ENCODE measurements around the gene GH1.
"Not testable (repeated sequence)": the region's sequence is repeated elsewhere in the genome, so short reads cannot be mapped to it uniquely, and the experiment has no call there.

The GH1 gene

GRCh38 chr17:63918789-63919305 is at the start of gene GH1:
Gene GH1, minus strand, starts transcription at chr17:63918839. Its CDS starts 63 bp downstream, at chr17:63918776.
- H3K9ac ChIP-seq = 0 out of 22 replicates have a peak within 1 kb of the TSS, but pooled peaks of 1 of the 11 experiments have one; percentile 5
- H3K4me3 ChIP-seq; H3K9me3 ChIP-seq (replicated peaks in 1 of 11); H3K27me3 ChIP-seq; H3K36me3 ChIP-seq; H4K20me1 ChIP-seq; H3K27ac ChIP-seq: not testable (repeated sequence)
- H3K4me2 ChIP-seq = peak within 1 kb of the TSS in 10 of 11 experiments; percentile 28 to 60 (median 50); a peak in 18 of 22 replicates
- H3K4me1 ChIP-seq = peaks cover 27 to 83% (median 64%) of the 10 kb centered on the region in 10 experiments

- no peaks in the 10 kb centered on the region for H3K36me3 ChIP-seq
- H4K20me1 ChIP-seq = no peaks in the 10 kb centered on the region
- TF ChIP-seq Cebpa-rat (IDR thresholded peaks at IDR 0.05) = no peak
- no peak overlapping the region for H3K27ac ChIP-seq
- peaks cover 0 to 9% (median 7%) of the 10 kb centered on the region in 10 experiments; a peak in 13 of 20 replicates for H3K4me1 ChIP-seq
- no peak overlapping the region for H3K4me2 ChIP-seq
- no peaks in the 10 kb centered on the region for H3K9me3 ChIP-seq (replicated peaks in 1 of 11)
- no peak overlapping the region for H3K4me3 ChIP-seq
- no peak overlapping the region for H3K9ac ChIP-seq
- H3K27me3 ChIP-seq = no peaks in the 10 kb centered on the region
Observed at GRCh38 chr17:63967953-63968352, 49.3 kb upstream of the GH1 start.

GRCh38 chr17:63966646-63967264 is 48.1 kb upstream of the GH1 start:
- H3K36me3 ChIP-seq = no peaks in the 10 kb centered on the region
- no peaks in the 10 kb centered on the region for H3K9me3 ChIP-seq (replicated peaks in 1 of 11)
- TF ChIP-seq Cebpa-rat (IDR thresholded peaks at IDR 0.05) = no peak
- H3K27me3 ChIP-seq = no peaks in the 10 kb centered on the region
- no peak overlapping the region for H3K9ac ChIP-seq
- H3K4me2 ChIP-seq = peak overlapping the region in 5 of 11 experiments; percentile 17 to 28 (median 24); a peak in 5 of 22 replicates
- H3K4me1 ChIP-seq = peaks cover 0 to 18% (median 7%) of the 10 kb centered on the region in 10 experiments; a peak in 13 of 20 replicates
- H3K4me3 ChIP-seq = no peak overlapping the region
- no peaks in the 10 kb centered on the region for H4K20me1 ChIP-seq
- H3K27ac ChIP-seq = no peak overlapping the region

GRCh38 chr17:63963123-63963522 is 44.5 kb upstream of the GH1 start:
- H3K4me2 ChIP-seq = no peak overlapping the region
- no peaks in the 10 kb centered on the region for H3K27me3 ChIP-seq
- no peak overlapping the region for H3K4me3 ChIP-seq
- no peak for TF ChIP-seq Cebpa-rat (IDR thresholded peaks at IDR 0.05)
- H3K36me3 ChIP-seq = no peaks in the 10 kb centered on the region
- H4K20me1 ChIP-seq = no peaks in the 10 kb centered on the region
- peaks cover 8 to 39% (median 27%) of the 10 kb centered on the region in 10 experiments; a peak in 19 of 20 replicates for H3K4me1 ChIP-seq
- H3K27ac ChIP-seq = no peak overlapping the region
- no peaks in the 10 kb centered on the region for H3K9me3 ChIP-seq (replicated peaks in 1 of 11)
- no peak overlapping the region for H3K9ac ChIP-seq

GRCh38 chr17:63962298-63962744 is 43.7 kb upstream of the GH1 start:
- no peak for TF ChIP-seq Cebpa-rat (IDR thresholded peaks at IDR 0.05)
- Histone ChIP-seq H3K4me2 (no peak overlapping the region), H3K4me1 (peaks cover 8 to 39% (median 27%) of the 10 kb centered on the region in 10 experiments; a peak in 19 of 20 replicates), H3K36me3 (no peaks in the 10 kb centered on the region), H3K9ac (no peak overlapping the region), H3K27ac (no peak overlapping the region), H3K9me3 (replicated peaks in 1 of 11) (no peaks in the 10 kb centered on the region), H3K4me3 (no peak overlapping the region), H4K20me1 (no peaks in the 10 kb centered on the region), H3K27me3 (no peaks in the 10 kb centered on the region)

- peak in 2 of 11 experiments; percentile 51 to 70; a peak in 2 of 22 replicates for TF ChIP-seq Cebpa-rat (IDR thresholded peaks at IDR 0.05)
- Histone ChIP-seq H3K4me3 (peak overlapping the region in 2 of 10 experiments; percentile 15 to 23; a peak in 1 of 20 replicates), H3K27me3 (no peaks in the 10 kb centered on the region), H3K9me3 (replicated peaks in 1 of 11) (no peaks in the 10 kb centered on the region), H3K27ac (peak overlapping the region in 4 of 11 experiments; percentile 14 to 43 (median 35); a peak in 5 of 22 replicates), H3K9ac (peak overlapping the region in 2 of 11 experiments; percentile 1 to 8; a peak in 1 of 22 replicates), H4K20me1 (no peaks in the 10 kb centered on the region), H3K4me1 (peaks cover 8 to 36% (median 25%) of the 10 kb centered on the region in 10 experiments; a peak in 19 of 20 replicates), H3K4me2 (peak overlapping the region; percentile 22 to 73 (median 65); a peak in 20 of 22 replicates), H3K36me3 (no peaks in the 10 kb centered on the region)
Observed at GRCh38 chr17:63961355-63962212, 42.9 kb upstream of the GH1 start.

- H3K4me2 ChIP-seq = peak overlapping the region in 10 of 11 experiments; percentile 17 to 71 (median 60); a peak in 19 of 22 replicates
- peaks cover 8 to 41% (median 20%) of the 10 kb centered on the region in 10 experiments; a peak in 19 of 20 replicates for H3K4me1 ChIP-seq
- no peak for TF ChIP-seq Cebpa-rat (IDR thresholded peaks at IDR 0.05)
- H3K36me3 ChIP-seq = no peaks in the 10 kb centered on the region
- peak overlapping the region in 2 of 11 experiments; percentile 22 to 29; a peak in 2 of 22 replicates for H3K9ac ChIP-seq
- H3K27me3 ChIP-seq = no peaks in the 10 kb centered on the region
- no peaks in the 10 kb centered on the region for H3K9me3 ChIP-seq (replicated peaks in 1 of 11)
- H4K20me1 ChIP-seq = no peaks in the 10 kb centered on the region
- peak overlapping the region in 2 of 11 experiments; percentile 25 to 32; a peak in 2 of 22 replicates for H3K27ac ChIP-seq
- no peak overlapping the region for H3K4me3 ChIP-seq
Observed at GRCh38 chr17:63960430-63960829, 41.8 kb upstream of the GH1 start.

GRCh38 chr17:63960006-63960405 is 41.4 kb upstream of the GH1 start:
- H3K4me1 ChIP-seq = peaks cover 8 to 45% (median 21%) of the 10 kb centered on the region in 10 experiments; a peak in 19 of 20 replicates
- H3K4me2 ChIP-seq = peak overlapping the region in 10 of 11 experiments; percentile 17 to 71 (median 60); a peak in 18 of 22 replicates
- peak overlapping the region in 1 of 11 experiments; percentile 22; a peak in 2 of 22 replicates for H3K9ac ChIP-seq
- H3K27ac ChIP-seq = 0 out of 22 replicates have a peak overlapping the region, but pooled peaks of 1 of the 11 experiments have one; percentile 5
- H3K4me3 ChIP-seq = no peak overlapping the region; a peak in 1 of 20 replicates
- no peaks in the 10 kb centered on the region for H3K27me3 ChIP-seq
- no peak for TF ChIP-seq Cebpa-rat (IDR thresholded peaks at IDR 0.05)
- H4K20me1 ChIP-seq = no peaks in the 10 kb centered on the region
- no peaks in the 10 kb centered on the region for H3K36me3 ChIP-seq
- H3K9me3 ChIP-seq (replicated peaks in 1 of 11) = no peaks in the 10 kb centered on the region

Data from BLaER1 treated with 17β-estradiol and CSF1 and Interleukin-3, amounts not matched to agents 10 nM and 100 nM (cell line).